HG03521 (cell line): Measurements from ENCODE around the gene PAQR5.
"Not testable (repeated sequence)": the region's sequence is repeated elsewhere in the genome, so short reads cannot be mapped to it uniquely, and the experiment has no call there.

Experiments
- ATAC-seq: cut with Tn5 transposase; IDR thresholded peaks from one replicate; pipeline ENCODE4 v1.9.1; 2021; ENCODE audit warnings: mild to moderate bottlenecking, moderate library complexity; ENCODE audit not compliant: unreplicated experiment

PAQR5 gene

DNA sequence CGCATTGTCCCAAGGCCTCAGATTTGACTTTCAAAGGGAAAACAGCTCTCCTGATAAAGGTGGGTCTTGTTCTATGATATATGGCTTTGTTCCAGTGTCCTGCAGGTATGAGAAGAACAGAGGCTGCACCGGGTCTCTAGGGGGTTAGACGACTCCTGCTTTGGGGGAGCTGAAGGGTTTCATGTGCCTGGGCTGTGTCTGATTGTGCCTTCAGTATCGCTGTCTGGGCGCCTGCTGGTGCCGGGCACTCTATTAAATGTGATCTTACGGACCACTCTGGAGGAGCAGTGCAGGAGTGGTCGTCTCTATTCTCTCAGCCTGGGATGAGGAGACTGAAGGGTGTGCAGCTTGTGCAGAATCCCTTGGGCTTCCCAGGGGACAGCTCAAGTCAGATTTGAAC lies 16.0 kb downstream of the PAQR5 start:
- no peak for ATAC-seq

DNA sequence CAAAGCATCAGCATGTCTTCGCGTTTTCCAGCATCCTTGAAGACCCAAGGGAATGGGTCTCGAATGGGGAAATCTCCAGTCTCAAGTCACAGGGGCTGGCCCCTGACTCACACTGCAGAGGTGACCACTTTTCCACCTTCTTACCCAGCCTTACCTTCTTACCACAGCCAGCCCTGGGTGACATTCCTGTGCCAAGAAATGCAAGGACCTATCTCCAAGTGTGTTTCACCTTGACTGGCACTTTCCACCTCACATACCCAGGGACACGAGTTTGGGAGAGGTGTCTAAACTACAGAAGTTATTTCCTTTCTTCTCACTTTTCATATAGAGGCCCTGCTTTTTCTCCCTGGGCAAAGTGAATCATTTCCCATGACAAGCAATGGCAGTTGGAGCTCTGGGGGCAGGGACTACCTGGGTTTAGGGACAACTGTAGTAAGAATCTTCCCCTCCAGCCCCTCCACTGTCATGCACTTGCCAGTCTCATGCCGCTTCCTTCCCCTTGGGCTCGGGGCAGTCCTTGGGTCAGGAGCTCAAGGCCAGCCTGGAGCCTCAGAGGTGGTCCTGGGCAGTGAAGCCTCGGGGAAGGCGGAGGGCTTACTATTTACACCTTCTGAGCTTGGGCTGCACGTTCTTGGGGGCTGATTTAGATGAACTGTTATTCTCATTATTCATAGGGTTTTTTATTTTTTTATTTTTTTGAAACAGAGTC lies 16.8 kb downstream of the PAQR5 start:
- ATAC-seq: no peak

DNA sequence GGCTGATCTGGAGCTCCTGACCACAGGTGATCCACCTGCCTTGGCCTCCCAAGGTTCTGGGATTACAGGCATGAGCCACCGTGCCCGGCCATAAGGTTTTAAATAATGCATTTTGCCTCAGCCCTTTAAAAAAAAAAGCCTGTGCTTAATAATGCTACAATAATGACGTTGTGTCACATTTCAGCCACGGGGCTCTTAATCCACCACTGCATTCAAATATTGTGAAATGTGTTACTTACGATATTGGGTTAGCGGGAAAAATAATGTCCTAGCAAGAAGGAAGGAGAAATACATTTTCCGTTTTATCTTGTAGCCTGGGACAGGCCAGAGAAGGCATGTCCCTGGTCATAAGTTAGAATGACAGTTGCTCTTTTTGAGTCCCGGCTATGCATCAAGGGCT lies 17.6 kb downstream of the PAQR5 start:
- no peak for ATAC-seq

DNA sequence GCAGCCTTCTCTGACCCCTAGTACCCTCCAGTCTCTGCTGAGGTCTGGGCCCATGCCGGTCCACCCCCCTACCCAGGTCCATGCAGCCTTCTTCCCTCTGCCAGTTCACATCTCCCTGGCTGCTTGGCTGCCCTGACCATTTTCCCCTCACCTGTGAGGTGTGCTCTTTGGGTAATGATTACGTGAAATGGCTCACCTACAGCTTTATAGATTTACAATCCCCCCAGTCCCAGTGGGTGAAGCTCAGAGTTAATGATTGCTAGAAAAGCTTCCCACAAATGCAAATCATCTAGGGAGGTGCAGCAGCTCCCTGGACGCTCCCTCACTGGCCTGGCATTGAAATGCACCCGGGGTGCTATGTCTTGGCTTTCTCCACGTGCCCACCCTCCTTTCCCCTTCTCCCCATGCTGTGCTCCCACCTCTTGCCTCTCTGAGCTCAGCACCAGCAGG lies 18.7 kb downstream of the PAQR5 start:
- no peak for ATAC-seq

DNA sequence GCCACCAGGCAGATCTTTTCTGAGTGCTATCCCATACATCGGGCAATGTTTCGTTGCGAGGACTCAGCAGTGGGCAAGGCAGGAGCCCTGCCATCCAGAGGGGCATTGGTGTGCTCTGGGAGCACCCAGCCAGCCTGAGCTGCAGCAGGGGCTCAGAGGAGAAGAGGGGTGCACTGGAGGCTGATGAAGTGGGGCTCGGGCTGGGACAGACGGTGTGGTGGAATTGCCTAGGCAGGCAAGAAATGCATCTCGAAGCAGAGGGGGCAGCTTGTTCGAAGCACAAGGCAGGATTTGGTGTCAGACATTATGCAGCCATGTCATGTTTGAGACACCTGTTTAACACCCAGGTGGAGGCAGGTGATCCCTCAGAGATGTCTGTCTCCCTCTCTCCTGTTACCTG lies 19.3 kb downstream of the PAQR5 start:
- ATAC-seq: no peak

- no peak for ATAC-seq
These were observed 21.0 kb downstream of the PAQR5 start for GRCh38 chr15:69319384-69320375.

GRCh38 chr15:69320977-69321554 lies 22.4 kb downstream of the PAQR5 start:
- ATAC-seq: no peak

DNA sequence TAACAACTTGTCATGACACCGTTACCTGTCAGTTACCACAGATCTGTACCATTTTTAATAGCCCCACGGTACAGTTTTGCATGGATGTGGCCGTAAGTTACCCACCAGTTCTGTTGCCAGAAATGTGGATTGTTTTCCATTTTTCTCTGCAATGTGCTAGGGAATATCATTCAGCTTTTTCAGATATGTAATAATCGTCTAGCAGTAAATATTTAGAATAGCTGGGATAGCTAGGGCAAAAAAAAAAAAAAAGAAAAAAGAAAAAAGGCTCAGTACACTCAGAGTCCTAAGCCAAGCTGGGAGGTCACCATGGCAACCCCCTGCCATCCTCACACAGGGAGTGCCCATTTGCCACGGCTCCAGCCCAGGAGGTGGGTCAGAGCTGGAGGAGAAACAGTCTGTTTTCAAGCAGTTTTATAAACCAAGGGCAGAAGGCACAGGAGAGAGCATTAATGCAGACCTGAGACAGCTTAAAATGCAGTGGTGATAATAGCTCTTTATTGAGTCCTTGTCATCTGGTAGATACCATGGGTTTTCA lies 25.2 kb downstream of the PAQR5 start:
- ATAC-seq: no peak

DNA sequence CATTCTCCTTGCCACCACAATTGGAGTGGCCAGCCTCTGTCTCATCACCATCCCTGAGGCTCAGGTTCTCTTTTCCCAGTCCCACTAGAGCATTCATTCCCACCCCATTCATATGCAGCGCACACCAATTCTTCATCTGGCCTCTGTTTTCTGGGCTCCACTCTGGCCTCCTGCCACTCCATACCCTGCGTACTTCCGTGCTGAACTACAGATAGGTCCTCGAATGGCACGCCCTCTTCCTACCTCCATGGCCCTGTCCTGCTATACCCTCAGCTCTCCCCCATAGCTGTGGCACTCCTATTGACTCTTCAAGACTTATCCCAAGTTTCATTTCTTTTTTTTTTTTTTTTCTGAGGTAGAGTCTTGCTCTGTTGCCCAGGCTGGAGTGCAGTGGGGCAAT lies 25.9 kb downstream of the PAQR5 start:
- no peak for ATAC-seq

DNA sequence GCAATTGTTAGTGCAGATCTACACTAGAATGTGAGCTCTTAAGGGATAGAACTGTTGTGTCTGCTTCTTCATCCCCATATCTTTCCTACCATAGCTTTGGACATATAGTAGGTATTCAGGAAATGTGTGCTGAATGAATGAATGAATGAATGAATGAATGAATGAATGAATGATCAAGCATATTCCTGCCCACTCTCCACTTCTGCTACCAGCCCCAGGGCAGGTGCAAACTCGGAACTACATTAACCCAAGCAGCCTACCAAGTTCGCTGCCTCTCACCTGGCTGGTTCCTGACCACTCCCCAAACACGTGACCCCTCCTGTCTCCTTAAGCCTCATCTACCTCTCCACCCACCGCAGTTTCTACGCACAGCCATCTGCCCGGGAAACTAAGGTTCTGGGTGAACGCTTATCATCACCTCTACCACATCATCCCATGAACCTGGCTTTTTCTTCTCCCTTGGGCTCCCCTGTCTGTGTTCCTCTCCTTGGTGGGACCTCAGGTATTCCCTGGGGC lies 26.8 kb downstream of the PAQR5 start:
- no peak for ATAC-seq

- no peak for ATAC-seq
These were observed 29.4 kb downstream of the PAQR5 start for GRCh38 chr15:69328080-69328479.

DNA sequence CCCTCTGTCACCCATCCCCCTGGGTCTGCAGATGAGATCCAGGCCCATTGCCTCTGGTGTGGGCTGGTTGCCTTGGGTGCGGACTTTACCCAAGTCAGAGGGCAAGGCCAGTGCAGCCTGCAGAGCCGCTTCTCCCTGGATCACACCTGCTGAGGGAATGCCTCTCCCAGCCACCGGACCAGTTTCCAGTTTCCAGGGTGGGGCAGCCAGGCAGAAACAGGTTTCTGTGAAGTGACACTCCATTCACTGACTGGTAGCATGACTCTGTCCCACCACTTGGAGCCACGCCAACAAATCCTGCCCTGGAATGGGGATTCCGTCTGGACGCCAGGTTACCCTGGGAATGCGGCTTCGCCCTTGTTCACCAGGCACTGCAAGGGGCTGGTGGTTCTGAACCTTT lies 30.0 kb downstream of the PAQR5 start:
- no peak for ATAC-seq

GRCh38 chr15:69337138-69337537 lies 38.4 kb downstream of the PAQR5 start:
- no peak for ATAC-seq

DNA sequence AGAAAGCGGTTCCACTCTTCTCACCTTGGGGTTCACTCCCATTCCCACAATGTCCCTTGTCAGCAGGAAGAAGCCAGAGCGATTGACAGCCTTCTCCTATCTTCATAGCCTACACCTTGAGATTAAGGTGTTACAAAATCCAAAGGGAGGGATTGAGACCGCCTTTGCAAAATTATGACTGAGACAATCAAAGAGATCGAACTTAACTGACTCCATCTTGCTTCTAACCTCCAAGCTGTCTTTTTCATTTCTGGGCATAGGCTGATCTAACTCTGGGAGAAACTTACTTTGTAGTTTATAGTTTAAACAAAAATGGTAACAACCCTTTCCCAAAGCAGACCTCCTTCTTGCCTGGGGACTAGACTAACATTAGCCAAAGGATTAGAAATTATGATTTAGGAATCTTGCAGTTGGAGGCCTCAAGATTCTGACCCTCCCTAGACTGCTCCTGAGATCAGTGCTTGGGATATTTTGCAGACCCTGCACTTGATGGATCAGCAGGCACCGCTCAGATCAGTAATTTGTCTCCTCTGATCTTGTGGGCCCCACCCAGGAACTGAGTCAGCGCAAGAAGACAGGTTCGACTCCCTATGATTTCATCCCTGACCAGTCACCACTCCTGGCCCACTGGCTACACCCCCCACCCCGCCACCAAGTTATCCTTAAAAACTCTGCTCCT lies 40.0 kb downstream of the PAQR5 start:
- ATAC-seq: no peak

DNA sequence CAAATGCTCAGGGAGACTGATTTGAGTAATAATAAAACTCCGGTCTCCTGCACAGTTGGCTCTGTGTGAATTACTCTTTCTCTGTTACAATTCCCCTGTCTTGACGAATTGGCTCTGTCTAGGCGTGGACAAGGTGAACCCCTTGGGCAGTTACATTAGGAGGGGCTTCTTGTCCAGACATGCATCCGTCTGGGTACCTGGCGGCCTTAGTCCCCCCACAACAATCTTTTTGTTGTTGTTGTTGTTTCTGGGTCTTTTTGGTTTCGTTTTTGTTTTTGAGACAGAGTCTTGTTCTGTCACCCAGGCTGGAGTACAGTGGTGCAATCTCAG lies 40.5 kb downstream of the PAQR5 start:
- ATAC-seq: not testable (repeated sequence)

- ATAC-seq: no peak
These were observed 41.7 kb downstream of the PAQR5 start for GRCh38 chr15:69340243-69340900.

- ATAC-seq: no peak
These were observed 42.6 kb downstream of the PAQR5 start for GRCh38 chr15:69341356-69341755.

- ATAC-seq: no peak
These were observed 43.9 kb downstream of the PAQR5 start for GRCh38 chr15:69342460-69343076.

- ATAC-seq: no peak
These were observed 44.4 kb downstream of the PAQR5 start for GRCh38 chr15:69343133-69343532.

GRCh38 chr15:69344238-69344637 lies 45.5 kb downstream of the PAQR5 start:
- ATAC-seq: no peak
